Fibroblast of the conjunctiva (primary cell): Measurements from ENCODE around the gene MAP3K6.

Experiments used
- DNase-seq: peaks from one replicate; pipeline ENCODE4 v3.0.0-alpha.2; 2010; ENCODE audit warnings: low read depth

MAP3K6 gene

GRCh38 chr1:27355683-27356082 lies 11.1 kb downstream of the MAP3K6 start:
- DNase-seq, result no peak

DNA sequence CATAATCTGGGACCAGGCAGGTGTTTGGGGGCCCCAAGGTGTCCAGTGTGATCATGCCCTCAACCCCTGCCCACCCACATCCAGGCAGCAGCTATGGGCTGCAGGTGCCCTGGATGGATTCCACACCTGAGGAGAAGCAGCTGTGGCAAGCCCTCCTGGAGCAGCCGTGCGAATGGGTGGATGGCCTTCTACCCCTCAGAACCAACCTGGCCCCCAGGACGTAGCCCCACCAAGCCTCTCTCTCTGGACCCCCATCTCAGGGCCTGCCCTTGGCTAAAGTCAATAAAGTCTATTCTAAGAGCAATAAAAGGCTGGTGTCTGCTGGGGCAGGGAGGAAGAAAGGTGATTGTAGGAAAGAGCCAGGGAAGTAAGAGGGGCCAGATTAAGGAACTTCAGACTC lies 13.1 kb downstream of the MAP3K6 start:
- no peak for DNase-seq

- DNase-seq, result no peak
Measured at GRCh38 chr1:27353166-27353565, 13.6 kb downstream of the MAP3K6 start.

GRCh38 chr1:27351541-27352107 lies 15.1 kb downstream of the MAP3K6 start:
- DNase-seq, result no peak

GRCh38 chr1:27350663-27351540 lies 15.9 kb downstream of the MAP3K6 start:
- no peak for DNase-seq

DNA sequence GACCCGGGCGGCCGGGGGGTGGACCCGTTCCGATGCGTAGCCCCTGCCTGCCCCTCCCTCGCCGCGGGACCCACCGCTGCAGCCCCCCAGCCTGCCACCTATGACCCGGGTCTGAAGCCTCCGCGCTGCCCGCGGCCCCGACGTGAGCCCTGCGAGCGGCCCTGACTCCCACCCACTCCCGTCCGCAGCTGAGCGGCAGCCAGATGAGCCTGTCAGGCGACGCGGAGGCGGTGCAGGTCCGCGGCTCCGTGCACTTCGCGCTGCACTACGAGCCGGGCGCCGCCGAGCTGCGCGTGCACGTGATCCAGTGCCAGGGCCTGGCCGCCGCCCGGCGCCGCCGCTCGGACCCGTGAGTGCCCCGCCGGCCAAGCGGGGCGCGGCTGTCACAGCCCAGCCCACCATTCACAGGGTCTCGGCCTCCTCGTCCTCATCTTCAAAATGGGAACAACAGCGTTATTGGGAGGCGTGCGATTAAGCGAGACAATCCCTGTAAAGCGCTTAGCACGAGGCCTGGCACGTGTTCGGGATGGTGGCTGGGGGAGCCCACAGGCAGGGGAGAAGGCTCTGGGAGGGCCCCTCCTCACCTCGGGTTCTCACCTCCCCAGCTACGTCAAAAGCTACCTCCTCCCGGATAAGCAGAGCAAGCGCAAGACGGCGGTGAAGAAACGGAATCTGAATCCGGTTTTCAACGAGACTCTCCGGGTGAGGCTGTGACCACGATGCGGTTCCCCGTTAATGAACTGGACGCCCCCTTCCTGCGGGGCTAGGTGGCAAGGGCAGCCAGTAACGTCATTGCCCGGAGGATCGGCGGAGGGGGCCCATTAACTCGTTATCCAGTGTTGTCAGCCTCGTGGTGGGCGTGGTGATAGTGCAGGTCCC lies 16.7 kb downstream of the MAP3K6 start:
- DNase-seq, result no peak

DNA sequence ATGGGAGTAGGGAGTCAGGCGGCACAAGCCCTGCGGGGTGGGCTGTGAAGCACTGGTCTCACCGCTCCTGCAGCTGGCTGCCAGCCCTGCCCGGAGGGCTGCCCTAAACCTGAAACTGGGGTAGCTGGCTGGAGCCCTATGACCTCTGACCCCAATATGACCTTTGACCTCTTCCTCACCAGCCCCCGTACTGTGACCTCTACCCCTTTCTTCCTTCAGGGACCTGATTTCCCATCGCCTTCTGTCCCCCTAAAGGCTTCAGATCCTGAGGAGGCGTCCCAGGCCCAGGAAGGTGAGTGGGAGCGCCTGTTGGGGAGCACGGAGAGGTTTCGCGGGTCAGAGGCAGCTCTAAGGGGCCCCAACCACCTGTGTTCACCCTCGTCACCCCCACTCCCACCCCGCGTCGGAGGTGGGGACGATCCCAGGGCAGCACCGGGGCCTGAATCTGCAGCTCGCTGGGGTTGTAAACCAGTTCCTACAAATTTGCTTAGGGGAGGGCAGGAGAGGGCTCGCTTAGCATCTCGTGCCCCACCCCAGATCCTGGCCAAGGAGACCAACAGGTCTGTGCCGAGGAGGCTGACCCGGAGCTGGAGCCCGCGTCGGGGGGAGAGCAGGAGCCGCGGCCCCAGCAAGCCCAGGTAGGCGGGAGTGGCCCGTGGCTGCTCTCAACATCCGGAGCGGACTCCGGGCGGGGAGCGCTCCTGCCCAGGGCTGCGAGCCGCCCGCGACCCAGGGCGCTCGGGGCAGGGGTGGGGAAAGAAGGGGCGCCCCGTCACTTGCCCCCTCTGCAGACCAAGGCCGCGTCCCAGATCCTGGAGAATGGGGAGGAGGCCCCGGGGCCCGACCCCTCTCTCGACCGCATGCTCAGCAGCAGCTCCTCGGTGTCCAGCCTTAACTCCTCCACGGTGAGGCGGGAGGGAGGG lies 17.6 kb downstream of the MAP3K6 start:
- DNase-seq, result no peak

- DNase-seq, result no peak
Measured at GRCh38 chr1:27346991-27347624, 19.7 kb downstream of the MAP3K6 start.

DNA sequence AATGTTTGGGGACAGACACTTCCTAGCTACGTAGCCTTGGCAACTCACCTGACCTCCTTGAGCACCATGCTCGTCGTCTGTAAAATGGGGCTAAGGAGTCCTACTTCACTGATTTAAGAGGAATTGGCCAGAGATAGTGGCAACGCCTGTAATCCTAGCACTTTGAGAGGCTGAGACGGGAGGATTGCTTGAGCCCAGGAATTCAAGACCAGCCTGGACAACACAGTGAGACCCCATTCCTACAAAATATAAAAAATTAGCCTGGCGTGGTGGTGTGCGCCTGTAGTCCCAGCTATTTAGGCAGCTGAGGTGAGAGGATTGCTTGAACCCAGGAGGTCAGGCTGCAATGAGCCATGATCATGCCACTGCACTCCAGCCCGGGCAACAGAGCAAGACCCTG lies 20.4 kb downstream of the MAP3K6 start:
- no peak for DNase-seq

GRCh38 chr1:27345272-27345671 lies 21.5 kb downstream of the MAP3K6 start:
- DNase-seq, result no peak

DNA sequence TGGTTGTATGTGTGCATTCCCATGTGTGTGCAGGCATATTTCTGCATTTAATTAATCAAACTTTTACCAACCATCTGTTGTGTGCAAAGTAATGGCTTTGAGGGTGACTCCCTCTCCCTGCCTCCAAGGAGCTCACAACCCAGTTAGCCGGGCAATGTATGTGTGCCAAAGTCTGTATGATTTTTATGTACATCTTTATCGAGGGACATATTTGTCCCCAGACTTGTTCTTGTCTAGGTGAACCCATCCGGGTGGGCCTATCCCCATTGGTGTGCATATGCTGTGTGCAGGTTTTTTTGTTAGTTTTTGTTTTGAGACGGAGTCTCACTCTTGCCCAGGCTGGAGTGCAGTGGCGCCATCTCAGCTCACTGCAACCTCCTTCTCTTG lies 23.1 kb downstream of the MAP3K6 start:
- no peak for DNase-seq

GRCh38 chr1:27342778-27343638 lies 23.8 kb downstream of the MAP3K6 start:
- no peak for DNase-seq

DNA sequence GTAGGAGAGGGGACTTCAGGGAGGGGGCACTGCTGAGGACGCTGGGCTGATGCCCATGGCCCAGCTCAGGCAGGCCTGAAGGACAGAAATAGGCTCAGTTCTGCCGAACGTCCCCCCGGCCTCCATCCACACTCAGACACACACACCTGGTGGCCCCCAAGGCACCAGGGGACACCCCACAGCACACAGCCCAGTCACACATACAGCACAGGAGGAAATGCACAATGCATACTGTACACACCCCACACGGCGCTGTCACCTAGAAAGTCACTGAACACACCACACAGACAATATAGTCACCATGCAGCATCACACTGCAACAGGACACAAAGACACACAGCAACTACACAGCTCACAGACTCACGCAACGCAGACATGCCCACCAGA lies 24.4 kb downstream of the MAP3K6 start:
- DNase-seq, result no peak

- no peak for DNase-seq
Measured at GRCh38 chr1:27341525-27342252, 25.1 kb downstream of the MAP3K6 start, which contains the start of gene SYTL1. SYTL1 (plus strand) TSS chr1:27342022; CDS start chr1:27345335, 3,313 bp downstream.

- no peak for DNase-seq
Measured at GRCh38 chr1:27339213-27339612, 27.5 kb downstream of the MAP3K6 start.

DNA sequence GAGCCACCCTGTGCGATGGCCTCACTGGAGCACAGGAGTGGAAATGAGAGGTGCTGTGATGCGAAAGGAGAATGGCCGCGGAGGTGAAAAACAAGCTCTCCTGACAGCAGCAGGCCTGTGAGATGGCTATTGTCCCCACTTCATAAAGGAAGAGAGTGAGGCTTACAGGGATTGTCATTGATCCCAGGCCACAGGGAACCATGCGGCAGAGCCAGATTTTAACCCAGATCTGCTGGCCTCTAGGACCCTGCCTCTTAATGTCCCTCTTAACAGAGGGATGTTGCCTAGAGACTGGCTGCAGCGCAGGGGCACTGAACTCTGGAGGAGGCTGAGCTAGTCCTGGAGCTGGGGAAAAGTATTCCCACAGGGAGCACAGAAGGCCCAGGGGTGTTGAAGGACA lies 28.0 kb downstream of the MAP3K6 start:
- DNase-seq, result no peak

DNA sequence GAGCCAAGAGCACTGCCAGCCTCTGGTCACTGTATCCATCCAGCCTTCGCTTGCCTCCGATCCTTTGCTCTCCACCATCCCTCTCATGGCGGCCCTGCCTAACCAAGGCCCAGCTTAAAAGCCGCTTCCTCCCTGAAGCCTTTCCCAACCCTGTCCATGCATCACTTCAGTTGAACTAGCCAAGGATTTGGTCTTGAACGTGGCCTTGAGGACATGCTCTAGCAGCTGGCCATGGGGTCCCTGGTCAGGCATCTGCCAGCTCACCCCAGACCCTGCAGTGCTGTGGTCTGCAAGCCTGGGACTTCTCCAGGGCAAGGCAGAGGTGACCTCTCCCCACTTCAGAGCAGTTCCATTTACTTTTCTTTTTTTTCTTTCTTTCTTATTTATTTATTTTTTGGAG lies 30.0 kb downstream of the MAP3K6 start:
- no peak for DNase-seq

GRCh38 chr1:27335506-27336422 lies 31.0 kb downstream of the MAP3K6 start:
- DNase-seq, result no peak
